ENCODE data around the gene ICE2. TPM values are rescaled to one million over a fixed set of nuclear protein-coding genes. Genes with fewer than 3 reads are reported as not detected.

ICE2 gene
- total RNA-seq, 1 donor from 2014 or later = 26.5 TPM

GRCh38 chr15:60464836-60465630 is 13.9 kb downstream of the ICE2 start:
- H2AFZ ChIP-seq (ENCODE audit: low read depth, low read length) = no peak overlapping the region
- peaks cover 22% of the 10 kb centered on the region for H3K36me3 ChIP-seq (ENCODE audit: insufficient read depth, low read length)
- no peak overlapping the region for H3K9ac ChIP-seq (ENCODE audit: low read length)
- peaks cover 16% of the 10 kb centered on the region for H3K4me1 Mint-ChIP-seq (ENCODE audit: low read depth, unreplicated experiment)
- TF ChIP-seq EZH2 (IDR thresholded peaks at IDR 0.05; ENCODE audit: insufficient read depth, low read length) = no peak
- TF ChIP-seq, protein P1, sequence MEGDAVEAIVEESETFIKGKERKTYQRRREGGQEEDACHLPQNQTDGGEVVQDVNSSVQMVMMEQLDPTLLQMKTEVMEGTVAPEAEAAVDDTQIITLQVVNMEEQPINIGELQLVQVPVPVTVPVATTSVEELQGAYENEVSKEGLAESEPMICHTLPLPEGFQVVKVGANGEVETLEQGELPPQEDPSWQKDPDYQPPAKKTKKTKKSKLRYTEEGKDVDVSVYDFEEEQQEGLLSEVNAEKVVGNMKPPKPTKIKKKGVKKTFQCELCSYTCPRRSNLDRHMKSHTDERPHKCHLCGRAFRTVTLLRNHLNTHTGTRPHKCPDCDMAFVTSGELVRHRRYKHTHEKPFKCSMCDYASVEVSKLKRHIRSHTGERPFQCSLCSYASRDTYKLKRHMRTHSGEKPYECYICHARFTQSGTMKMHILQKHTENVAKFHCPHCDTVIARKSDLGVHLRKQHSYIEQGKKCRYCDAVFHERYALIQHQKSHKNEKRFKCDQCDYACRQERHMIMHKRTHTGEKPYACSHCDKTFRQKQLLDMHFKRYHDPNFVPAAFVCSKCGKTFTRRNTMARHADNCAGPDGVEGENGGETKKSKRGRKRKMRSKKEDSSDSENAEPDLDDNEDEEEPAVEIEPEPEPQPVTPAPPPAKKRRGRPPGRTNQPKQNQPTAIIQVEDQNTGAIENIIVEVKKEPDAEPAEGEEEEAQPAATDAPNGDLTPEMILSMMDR (IDR thresholded peaks at IDR 0.05; ENCODE audit: insufficient read depth, low read depth, low read length) = no peak
- H3K4me1 ChIP-seq (ENCODE audit: insufficient read depth, low read length) = no peaks in the 10 kb centered on the region
- DNase-seq (ENCODE audit: low read depth) = peak; percentile 30
- H3K9me3 ChIP-seq (ENCODE audit: insufficient read depth, low read depth, low read length) = no peaks in the 10 kb centered on the region
- no peaks in the 10 kb centered on the region for H3K27me3 Mint-ChIP-seq (ENCODE audit: low read depth, unreplicated experiment)
- peak overlapping the region; percentile 26 for H3K4me2 ChIP-seq (ENCODE audit: low read length)
- H3K36me3 Mint-ChIP-seq (ENCODE audit: low read depth, unreplicated experiment) = peaks cover 7% of the 10 kb centered on the region
- H3K27ac ChIP-seq (ENCODE audit: low read depth, low read length) = no peak overlapping the region
- no peaks in the 10 kb centered on the region for H4K20me1 ChIP-seq (ENCODE audit: insufficient read depth, low read length)
- H3K4me3 ChIP-seq (ENCODE audit: insufficient read depth, low read depth, low read length) = no peak overlapping the region
- H3K27me3 ChIP-seq (ENCODE audit: insufficient read depth, low read length) = no peaks in the 10 kb centered on the region
- peak overlapping the region; percentile 53 for H3K27ac Mint-ChIP-seq (ENCODE audit: unreplicated experiment)
- FAIRE-seq = no peak
- H3K79me2 ChIP-seq (ENCODE audit: insufficient read depth, low read length) = peaks cover 11% of the 10 kb centered on the region
- no peak overlapping the region for H3K4me3 Mint-ChIP-seq (ENCODE audit: unreplicated experiment)
- no peaks in the 10 kb centered on the region for H3K9me3 Mint-ChIP-seq (ENCODE audit: unreplicated experiment)

DNA sequence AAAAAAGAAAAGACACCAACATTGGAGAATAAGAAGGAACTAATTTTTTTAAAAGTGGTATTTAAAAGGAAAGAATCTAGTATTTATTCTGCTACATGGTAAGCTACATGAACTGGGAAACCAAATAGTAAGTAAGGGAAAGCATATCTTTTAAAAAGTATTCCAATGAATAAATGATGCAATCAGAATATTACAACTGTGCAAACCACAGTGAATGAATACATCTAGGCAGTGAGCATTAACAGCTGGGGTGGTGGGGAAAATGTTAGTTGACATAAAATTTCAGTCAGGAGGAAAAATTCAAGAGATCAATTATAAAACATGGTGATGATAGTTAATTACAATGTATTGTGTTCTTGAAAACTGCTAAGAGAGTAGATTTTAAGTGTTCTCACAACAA is 16.9 kb downstream of the ICE2 start:
- H3K27ac Mint-ChIP-seq (ENCODE audit: unreplicated experiment) = peak overlapping the region; percentile 82

More for the DNA sequence above, 16.9 kb downstream of the ICE2 start:
- DNase-seq (ENCODE audit: low read depth) (no peak), FAIRE-seq (no peak)
- Histone ChIP-seq H3K79me2 (ENCODE audit: insufficient read depth, low read length) (no peaks in the 10 kb centered on the region), H4K20me1 (ENCODE audit: insufficient read depth, low read length) (no peaks in the 10 kb centered on the region), H3K4me2 (ENCODE audit: low read length) (no peak overlapping the region), H3K9me3 (ENCODE audit: insufficient read depth, low read depth, low read length) (no peaks in the 10 kb centered on the region), H3K4me1 (ENCODE audit: insufficient read depth, low read length) (no peaks in the 10 kb centered on the region), H3K4me3 (ENCODE audit: insufficient read depth, low read depth, low read length) (no peak overlapping the region), H2AFZ (ENCODE audit: low read depth, low read length) (no peak overlapping the region), H3K27me3 (ENCODE audit: insufficient read depth, low read length) (no peaks in the 10 kb centered on the region), H3K27ac (ENCODE audit: low read depth, low read length) (no peak overlapping the region), H3K9ac (ENCODE audit: low read length) (no peak overlapping the region), H3K36me3 (ENCODE audit: insufficient read depth, low read length) (peaks cover 10% of the 10 kb centered on the region)
- TF ChIP-seq, protein P1 (IDR thresholded peaks at IDR 0.05; ENCODE audit: insufficient read depth, low read depth, low read length) = no peak
- no peak for TF ChIP-seq EZH2 (IDR thresholded peaks at IDR 0.05; ENCODE audit: insufficient read depth, low read length)
- no peaks in the 10 kb centered on the region for H3K27me3 Mint-ChIP-seq (ENCODE audit: low read depth, unreplicated experiment)
- no peak overlapping the region for H3K4me3 Mint-ChIP-seq (ENCODE audit: unreplicated experiment)
- H3K9me3 Mint-ChIP-seq (ENCODE audit: unreplicated experiment) = no peaks in the 10 kb centered on the region
- H3K4me1 Mint-ChIP-seq (ENCODE audit: low read depth, unreplicated experiment) = peaks cover 11% of the 10 kb centered on the region
- H3K36me3 Mint-ChIP-seq (ENCODE audit: low read depth, unreplicated experiment) = peaks cover 2% of the 10 kb centered on the region

All from astrocyte (in vitro differentiated cells and primary cell).